GM03348 (cell line): Measurements from ENCODE around the gene NCKAP5.
A peak's percentile ranks its signal among the peaks of the same experiment; 100 is the strongest.

Experiments used
- DNase-seq: peaks from one replicate; pipeline ENCODE4 v3.0.0; 2012; ENCODE audit warnings: low spot score

NCKAP5 gene

DNA sequence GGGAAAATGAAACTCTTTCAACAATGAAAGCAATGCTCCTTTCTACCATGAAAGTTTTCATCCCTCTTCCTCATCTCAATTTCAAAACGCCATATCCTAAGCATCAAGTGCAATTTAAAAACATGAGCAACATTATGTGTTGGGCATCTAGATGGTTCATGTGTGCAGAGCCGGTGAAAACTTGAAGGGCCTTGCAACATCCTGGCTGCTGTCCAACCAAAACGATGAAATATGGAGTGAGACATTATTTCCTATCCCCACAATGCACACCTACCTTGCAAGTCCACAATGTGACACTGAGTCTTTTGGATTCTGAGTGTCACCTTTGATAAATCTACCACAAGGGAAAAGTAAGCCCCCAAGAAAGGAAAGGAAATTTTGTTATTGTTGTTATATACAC lies 110.0 kb downstream of the NCKAP5 start:
- no peak for DNase-seq

DNA sequence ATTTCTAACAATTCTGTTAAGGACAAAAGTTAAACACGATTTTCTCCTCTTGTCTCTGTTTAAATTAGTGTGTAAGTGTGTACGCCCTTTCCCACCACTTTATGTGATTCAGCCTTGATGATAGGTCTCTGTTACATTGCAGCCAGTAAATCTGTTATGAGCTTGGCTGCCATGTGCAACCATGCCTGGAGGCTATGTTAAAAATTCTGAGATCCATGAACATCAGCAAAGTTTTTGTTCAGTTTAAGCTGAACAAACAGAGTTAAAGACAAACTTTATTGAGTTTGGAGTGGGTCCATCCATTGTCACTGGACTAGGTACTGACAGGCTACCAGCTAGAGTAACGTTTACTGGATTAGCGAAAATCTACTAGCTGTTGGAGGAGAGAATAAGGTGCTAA lies 110.4 kb downstream of the NCKAP5 start:
- DNase-seq, result no peak

DNA sequence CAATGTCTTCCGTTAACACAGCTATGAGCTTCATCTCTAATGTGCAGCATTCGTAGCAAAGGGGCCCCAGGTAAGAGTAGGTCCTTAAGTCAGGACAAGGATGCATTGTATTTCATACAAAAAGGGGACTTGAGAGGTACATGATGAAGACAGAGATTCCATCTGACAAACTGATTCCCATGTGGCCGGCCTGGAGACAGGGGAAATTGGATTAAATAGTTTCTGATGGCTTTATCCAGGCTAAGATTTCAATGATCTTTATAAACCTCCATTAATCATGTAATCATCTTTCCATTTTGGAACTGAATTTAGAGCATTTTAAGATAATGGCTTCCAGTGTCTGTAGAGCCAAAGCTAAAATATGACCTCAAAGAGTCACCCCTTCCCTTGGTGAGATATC lies 111.3 kb downstream of the NCKAP5 start:
- no peak for DNase-seq

DNA sequence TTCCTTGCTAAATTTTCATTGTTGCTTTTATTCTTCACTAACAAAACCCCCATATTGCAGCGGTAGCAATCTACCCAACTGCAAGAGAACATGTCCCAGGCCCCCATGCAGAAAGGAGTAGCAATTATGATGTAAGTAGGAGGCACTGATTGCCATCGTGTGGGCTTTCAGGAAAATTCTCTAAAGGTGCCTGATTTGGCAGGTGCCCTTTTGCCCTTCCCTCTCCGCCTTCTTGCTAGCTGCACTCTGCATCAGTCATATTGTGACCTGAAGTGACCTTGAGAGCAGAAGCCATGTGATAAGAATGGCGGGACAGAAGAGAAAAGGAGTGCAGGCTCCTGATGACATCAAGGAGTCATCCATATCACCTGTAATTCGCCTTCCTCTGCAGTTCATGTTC lies 112.1 kb downstream of the NCKAP5 start:
- DNase-seq, result no peak

DNA sequence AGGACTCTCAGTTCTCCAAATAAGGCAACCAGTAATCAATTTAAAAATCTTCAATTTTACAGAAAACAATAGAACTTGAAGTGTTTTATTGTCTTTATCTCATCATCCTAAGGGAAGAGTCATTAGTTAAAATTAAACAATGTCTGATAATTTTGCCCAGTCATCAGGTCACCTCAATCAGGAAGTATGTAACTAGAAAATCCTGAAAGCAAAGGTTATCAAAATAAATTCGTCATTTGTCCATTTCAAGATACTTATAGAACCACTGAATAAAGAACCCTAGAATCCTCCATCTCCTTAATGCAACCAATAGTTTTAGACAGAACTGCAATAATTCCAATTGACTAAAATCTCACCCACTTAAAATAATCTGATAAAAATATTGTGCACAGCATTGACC lies 115.2 kb downstream of the NCKAP5 start:
- DNase-seq, result no peak

DNA sequence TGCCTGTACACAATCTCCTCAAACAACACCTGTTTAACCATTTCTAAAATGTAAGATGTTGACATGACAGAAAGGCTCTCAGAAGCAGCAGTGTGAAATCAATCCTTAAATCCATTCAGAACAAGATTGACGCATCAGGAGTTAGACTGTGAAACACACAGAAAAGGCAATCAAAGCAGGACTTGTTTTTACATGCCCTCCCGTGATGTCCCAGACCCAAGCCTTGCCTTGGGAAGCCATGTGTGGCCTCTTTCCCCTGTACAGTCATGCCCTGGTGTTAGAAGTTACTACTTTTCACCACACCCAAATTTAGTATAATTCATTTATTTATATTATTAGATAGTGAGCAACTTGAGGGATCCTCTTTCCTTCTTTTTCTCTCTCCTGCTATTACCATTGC lies 115.7 kb downstream of the NCKAP5 start:
- no peak for DNase-seq

DNA sequence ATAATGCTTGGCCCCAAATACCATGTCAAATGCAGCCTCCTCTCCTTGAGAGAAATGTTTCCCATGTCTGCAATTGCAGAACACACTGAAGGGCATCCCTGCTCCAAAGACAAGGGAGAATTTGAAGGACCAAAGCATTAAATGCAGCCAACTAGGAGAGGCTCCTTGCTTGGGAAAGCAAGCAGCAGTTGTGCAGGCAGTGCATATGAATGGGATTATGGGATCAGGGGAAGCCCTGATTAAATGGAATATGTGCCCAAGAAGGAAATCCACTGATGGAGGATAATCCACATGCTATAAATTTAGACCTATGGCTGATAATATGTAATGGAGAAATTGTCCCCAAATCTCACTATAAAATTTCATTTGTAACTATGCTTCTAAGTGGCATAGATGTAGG lies 116.1 kb downstream of the NCKAP5 start:
- no peak for DNase-seq

DNA sequence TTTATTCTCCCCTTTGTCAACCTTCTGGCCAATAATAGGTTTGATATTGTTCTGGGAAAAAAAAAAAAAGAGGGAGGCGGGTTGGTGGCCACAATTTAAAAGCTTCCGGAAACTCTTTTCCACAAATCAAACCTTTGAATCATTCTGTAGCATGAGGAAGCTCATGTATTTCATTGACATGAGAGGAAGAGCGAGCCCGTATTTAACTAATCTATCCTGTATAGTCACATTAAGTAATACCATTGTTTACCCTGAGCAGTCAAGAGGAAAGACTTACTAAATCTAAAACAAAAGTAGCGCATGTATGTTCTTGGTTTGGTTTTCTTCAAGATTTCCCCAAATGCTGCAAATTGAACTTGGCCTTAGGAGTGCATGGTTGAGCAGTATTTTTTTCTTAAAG lies 120.1 kb downstream of the NCKAP5 start:
- DNase-seq, result no peak

DNA sequence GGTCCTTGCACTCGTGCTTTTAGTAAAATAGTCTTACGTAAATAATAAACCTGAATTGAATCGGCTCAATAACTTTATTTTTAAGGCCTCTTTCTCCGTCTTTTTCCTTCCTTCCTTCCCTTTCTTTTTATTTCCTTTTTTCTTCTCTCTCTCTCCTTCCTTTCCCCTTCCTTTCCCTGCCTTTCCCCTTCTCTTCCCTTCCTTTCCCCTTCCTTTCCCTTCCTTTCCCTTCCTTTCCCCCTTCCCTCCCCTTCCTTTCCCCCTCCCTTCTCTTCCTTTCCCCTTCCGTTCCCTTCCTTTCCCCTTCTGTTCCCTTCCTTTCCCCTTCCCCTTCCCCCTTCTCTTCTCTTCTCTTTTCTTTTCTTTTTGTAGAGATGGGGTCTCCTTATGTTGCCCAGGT lies 121.0 kb downstream of the NCKAP5 start:
- no peak for DNase-seq

DNA sequence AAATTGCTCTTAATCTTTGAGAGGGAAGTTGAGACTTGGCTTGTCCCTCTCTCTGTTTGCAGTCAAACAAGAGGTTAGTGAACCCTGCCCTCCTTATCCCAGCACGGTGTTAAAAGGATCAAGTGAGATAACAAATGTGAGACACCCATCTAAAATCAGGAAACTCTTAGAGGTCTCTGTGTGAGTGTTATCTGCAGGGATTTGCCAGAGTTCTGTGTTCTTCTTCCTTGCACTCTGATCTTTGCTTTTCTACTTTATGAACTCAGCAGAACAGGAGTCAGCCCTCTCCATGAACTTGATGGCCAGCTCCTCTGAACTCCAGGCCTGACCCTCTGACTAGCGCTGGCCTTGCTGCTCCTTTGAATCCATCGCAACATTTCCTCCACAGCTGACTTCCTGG lies 123.8 kb downstream of the NCKAP5 start:
- DNase-seq, result no peak

DNA sequence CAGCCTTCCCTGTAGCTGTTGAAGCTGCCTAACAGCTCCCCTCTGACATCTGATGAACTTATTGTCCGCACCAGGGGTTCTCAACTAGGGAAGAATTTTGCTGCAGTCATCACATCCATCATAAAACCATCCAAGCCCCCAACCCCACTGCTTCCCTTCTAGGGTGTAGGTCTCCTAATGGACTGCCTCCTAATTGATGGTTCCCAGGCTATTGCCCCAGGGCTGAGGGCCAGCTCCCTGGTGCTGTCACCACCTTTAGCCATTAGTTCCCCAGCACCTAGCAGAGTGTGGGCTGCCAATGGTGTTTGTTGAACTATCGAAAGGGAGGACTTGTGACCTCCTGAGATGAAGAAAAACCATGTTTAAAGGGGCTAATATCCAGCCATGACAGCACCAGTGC lies 125.9 kb downstream of the NCKAP5 start:
- DNase-seq, result no peak

DNA sequence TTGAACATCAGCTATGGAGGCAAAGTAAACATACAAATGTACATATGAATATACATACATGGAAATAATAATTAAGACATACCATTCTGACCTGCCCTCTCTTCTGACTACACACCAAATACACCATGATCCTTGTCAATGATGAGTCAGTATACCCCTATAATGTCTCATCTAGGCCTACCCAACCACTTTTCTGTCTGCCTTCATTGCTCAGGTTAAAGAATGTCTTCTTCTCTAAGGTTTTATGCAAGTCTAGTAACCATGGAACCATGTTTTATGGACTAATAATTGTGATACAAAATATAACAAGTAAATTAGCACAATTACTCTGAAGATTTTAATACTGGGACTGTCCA lies 128.7 kb downstream of the NCKAP5 start:
- no peak for DNase-seq

DNA sequence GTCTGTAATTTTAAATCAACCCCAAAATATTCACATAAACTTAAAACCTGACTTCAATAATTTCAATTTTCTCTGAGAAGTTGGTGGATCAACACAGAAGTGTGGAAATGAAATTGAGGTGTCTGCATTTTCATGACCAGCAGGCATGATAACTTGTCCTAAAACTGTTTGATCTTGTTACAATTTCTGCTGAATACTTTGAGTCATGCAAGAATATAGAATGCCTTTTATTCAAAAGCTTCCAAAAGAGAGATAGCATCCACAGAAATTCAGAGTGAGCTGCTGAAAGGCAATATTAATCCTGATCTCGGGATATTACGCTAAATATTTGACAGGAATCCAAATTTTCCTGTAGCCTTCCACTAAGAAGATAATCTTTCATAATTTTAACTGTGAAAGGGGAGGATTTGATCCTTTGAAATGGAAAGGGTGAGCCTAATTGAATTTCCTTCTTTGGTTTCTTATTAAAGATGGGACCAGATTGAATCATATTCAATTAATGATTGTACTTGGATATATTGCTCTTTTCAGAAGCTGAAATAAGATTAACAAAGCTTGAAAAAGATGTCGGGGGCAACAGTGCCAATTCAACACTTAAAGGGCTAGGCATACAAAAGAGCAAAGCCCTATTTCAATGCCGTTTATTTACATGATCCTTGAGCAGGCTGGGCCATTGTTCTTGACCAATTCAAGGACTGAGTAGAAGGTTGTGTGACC lies 129.3 kb downstream of the NCKAP5 start:
- no peak for DNase-seq

DNA sequence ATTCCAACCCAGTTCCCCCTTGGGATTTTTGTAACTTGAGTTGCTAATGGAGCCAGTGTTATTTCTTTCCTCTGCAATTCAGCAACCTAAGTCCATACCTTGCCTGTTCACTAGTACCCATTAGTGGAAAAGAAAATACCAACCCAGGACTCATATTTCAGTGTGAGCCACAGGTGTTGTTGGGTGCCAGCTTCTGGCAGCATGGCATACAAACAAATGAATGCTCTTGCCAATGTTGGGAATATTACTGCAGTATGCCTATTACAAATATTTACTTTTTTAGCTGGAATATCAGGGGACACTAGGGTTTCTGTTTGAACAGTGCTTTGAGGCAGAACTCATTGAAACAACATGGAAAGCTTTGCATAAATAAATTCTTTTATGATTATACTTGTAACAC lies 130.2 kb downstream of the NCKAP5 start:
- DNase-seq, result no peak

DNA sequence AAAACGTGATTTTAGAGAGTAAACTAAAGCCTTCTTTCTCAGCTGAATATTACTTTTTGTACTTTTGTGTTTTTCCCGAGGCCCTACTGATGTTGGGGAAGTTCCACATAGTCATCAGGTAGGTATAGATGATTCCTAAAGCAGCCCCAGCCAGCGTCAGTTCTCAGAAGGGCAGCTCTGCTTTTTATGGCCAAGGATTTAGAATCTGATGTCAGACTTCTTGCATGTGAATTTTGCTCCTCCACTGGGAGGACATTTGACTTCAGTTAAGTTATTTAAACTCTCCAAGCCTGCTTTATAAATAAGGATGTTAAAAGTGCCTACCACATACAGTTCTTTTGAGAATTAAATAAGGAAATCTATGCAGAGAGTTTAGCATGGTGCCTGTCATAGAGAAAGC lies 130.8 kb downstream of the NCKAP5 start:
- no peak for DNase-seq

DNA sequence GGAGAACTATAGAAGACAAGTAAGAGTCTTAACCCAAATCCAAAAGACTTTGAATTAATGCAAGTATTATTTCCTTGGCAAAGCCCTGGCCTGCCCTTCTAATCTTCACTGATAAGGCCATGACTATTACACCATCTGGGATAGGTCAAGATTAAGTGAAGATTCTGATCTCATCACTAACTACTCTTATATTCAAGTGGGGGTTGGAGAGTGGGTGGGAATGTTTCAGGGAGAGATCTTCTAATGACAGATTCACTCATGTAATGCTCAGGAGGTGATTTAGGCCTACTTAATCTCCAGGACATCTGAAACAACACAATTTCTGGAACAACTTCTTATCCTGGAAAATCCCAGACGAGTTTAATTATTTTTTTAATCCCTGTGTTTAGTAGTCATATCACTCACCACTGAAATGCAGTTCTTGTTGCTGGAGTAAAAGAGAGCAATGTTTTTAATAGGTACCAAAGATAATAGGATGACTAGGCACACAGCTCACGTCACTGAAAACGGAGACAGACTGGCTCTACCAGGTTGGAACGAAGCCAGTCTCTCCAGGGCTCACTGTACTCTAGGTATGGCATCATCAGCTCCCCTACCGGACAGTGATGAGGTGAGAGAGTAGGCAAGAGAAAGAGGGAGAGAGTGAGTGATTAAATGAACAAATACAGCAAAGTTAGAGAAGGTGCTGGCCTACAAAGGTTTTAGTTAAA lies 133.1 kb downstream of the NCKAP5 start:
- DNase-seq, result peak; percentile 8

DNA sequence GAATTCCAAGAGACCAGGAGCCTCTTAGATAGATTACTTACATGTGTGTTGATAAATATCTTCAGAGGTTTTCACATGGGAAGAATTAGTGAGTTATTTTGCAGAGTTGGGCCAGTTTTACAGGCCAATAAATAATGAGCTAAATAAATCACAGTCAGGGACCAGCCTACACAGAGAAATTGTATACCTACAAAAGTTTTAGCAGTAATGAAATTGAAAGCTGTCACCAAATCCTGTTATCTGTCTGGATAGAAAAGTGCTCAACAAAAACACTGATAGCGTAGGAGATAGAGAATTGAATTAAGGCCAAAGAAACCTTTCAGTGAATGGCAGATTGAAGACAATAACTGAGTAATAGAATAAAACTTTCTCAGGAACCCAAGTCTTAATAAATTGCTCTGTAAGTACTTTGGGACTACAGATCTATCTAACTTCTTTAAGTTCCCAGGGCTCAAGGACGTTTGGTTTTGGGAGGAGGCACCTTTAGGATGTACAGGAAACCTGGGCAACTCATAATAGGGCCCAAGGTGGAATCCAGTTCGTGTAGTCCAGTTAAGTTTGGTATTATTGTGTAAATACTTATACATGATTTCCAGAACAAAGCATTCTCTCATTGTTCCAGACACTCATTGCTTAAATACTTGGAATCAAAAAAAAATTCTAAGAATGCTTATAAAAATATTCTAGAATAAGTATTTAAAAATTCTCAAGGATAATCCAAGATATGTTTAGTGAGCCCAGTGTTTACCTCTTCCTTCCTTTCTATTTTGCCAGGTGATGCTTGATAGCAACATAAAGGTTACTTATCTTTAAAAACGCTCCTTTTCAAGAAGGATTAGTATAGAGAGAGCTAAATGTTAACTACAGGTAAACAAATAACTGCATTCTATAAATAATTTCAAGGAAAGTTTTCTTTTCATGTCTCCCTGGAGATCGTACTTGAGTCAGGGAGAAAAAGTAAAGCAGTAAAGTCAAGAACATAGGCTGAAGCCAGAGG lies 134.5 kb downstream of the NCKAP5 start:
- peak; percentile 14 for DNase-seq

DNA sequence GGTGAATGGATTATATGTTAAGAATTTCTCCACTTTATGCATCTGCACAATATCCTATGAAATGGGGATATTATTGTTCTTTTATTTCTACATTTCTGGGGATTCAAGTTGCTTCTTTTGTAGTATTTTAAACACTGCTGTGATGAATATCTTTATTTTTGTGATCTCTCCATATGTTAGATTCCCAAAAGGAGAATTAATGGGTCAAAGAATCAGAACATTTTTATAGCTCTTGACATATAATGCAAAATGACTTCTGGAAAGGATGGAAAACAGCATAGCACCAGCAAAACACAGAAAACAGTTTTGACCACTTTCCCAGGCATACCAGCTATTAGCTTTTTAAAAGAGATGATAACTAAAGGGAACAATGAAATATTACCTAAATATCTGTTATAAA lies 135.5 kb downstream of the NCKAP5 start:
- no peak for DNase-seq

DNA sequence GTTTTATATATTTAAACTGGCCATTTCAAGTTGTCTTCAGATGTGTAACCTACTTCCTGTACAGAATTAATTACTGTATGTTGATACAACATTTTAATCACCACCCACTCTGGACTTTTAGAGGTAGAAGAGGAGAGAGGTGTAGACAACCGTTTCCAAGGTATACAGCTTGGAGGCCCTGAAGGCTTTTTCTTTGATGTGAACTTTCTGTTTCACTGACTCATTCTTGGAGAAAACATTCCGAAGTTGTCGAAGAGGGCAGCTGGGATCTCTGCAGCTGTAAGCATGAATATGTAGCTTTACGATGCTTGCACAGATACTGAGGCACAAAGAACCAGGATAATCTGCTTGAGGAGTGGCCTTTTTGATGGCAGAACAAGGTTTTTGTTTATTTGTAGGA lies 137.0 kb downstream of the NCKAP5 start:
- DNase-seq, result no peak

DNA sequence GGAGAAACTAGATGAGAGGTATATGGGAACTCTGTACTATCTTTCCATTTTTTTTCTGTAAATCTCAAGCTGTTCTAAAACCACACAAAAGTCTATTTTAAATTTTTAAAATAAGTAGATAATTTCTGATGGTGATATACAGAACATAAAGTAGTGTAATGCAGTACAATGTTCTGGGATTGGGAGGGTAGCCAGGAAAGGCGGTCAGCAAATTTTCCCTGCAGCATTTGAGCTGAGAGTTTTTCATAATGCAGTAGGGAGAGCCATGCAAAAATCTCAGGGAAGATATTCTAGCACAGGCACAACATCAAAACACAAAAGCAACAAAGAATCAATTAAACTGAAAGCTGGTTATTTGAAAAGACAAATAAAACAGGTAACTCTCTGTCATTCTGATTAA lies 141.5 kb downstream of the NCKAP5 start:
- no peak for DNase-seq

DNA sequence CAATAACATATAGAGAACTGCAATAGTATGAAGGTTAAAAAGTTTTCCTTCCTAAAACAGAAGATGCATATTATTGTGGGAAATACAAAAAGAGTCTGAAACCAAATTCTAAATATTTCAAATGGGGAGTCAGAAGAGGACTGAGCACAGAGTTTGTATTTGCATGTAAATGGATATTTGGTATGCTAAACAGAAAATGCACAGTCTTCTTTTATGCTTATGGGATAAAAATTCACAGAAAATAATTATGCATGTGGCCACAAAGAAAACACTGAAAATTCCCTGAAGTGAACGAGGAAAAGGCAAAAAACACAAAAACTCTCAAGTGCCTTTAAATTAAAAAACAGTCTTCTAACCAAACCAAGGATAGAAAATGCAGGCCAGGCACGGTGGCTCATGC lies 142.7 kb downstream of the NCKAP5 start:
- DNase-seq, result no peak

DNA sequence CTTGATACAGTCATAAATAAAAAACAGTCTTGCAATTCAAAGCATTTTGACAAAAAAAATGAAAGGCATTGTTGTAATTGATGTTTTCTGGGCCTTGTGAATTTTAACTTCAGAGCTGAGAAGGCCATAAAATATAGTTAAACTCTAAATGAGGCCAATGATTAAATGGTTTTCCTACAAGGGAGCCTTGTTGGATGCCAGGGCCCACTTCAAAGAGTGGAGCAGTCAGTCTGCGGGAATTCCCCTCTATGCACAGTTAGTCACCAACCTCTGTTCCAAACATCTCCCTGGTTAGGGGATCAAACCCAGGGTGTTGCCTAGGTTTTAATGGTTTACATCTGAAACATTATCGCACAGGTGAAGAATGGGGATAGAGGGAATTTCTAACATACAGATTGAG lies 143.4 kb downstream of the NCKAP5 start:
- DNase-seq, result peak; percentile 24

DNA sequence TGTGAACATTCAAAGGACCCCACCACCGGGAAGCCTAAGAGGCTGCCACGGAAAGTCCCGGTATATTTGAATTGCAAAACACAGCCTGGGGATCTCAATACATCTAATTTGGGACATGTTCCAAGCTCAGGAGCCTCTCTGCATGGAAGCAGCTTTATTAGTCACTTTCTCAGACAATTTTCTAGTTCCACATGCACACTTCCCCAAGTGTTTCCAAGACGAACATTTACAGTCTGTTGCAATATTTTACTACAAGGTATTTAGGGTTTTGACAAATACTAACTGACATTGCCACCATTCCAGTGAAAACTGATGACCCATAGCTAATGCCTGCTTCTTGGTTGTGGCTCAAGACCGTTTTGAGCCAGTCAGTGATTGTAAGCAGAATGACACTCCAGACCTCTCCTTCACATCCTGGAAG lies 145.3 kb downstream of the NCKAP5 start:
- DNase-seq, result peak; percentile 6
